ENCODE results near the gene SPOP.

DNA sequence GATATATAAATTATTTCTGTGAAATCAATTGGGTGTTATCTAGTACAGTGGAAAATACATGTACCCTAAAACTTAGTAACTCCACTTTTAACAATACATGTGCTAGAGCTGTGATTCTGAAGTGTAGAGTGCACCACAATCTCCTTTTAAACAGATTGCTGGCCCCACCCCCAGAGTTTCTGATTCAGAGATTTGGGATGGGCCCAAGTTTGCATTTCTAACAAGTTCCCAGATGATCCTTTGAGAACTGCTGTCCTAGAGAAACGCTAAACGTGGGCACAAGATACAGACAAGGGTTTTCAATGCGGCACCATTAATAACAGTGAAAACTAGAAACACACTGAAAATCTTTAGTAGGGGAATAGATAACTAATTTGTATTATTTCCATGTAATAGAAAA is 53.0 kb downstream of the SPOP start:
- TF ChIP-seq CTCF (IDR thresholded peaks at IDR 0.05; ENCODE audit: poor library complexity) (no peak), EZH2 (IDR thresholded peaks at IDR 0.05; ENCODE audit: borderline replicate concordance) (no peak), EZH2phosphoT487 (IDR thresholded peaks at IDR 0.05; ENCODE audit: low read depth, severe bottlenecking, unreplicated experiment) (no peak)
